ENCODE results near the gene PLCB1.
"Not testable (repeated sequence)": the region's sequence is repeated elsewhere in the genome, so short reads cannot be mapped to it uniquely, and the experiment has no call there.

PLCB1 gene

GRCh38 chr20:8421981-8422380 is 289.9 kb downstream of the PLCB1 start:
- DNase-seq, result no peak

GRCh38 chr20:8423482-8423881 is 291.4 kb downstream of the PLCB1 start:
- no peak for DNase-seq

GRCh38 chr20:8424010-8424409 is 291.9 kb downstream of the PLCB1 start:
- DNase-seq, result no peak

- DNase-seq, result no peak
Measured at GRCh38 chr20:8425016-8425415, 292.9 kb downstream of the PLCB1 start.

- no peak for DNase-seq
Measured at GRCh38 chr20:8425802-8426201, 293.7 kb downstream of the PLCB1 start.

- no peak for DNase-seq
Measured at GRCh38 chr20:8427419-8428040, 295.5 kb downstream of the PLCB1 start.

- no peak for DNase-seq
Measured at GRCh38 chr20:8428988-8429387, 296.9 kb downstream of the PLCB1 start.

GRCh38 chr20:8431538-8432434 is 299.7 kb downstream of the PLCB1 start:
- DNase-seq, result no peak

- no peak for DNase-seq
Measured at GRCh38 chr20:8432435-8433148, 300.5 kb downstream of the PLCB1 start.

GRCh38 chr20:8433291-8433690 is 301.2 kb downstream of the PLCB1 start:
- no peak for DNase-seq

GRCh38 chr20:8434326-8434876 is 302.3 kb downstream of the PLCB1 start:
- DNase-seq, result no peak

GRCh38 chr20:8435285-8436035 is 303.4 kb downstream of the PLCB1 start:
- no peak for DNase-seq

- not testable (repeated sequence) for DNase-seq
Measured at GRCh38 chr20:8436938-8437337, 304.9 kb downstream of the PLCB1 start.

- no peak for DNase-seq
Measured at GRCh38 chr20:8438748-8439147, 306.7 kb downstream of the PLCB1 start.

- DNase-seq, result no peak
Measured at GRCh38 chr20:8443464-8444072, 311.5 kb downstream of the PLCB1 start.

- no peak for DNase-seq
Measured at GRCh38 chr20:8447262-8448120, 315.4 kb downstream of the PLCB1 start.

GRCh38 chr20:8449123-8449522 is 317.1 kb downstream of the PLCB1 start:
- no peak for DNase-seq

GRCh38 chr20:8454137-8454712 is 322.2 kb downstream of the PLCB1 start:
- no peak for DNase-seq

- DNase-seq, result no peak
Measured at GRCh38 chr20:8456765-8457164, 324.7 kb downstream of the PLCB1 start.

GRCh38 chr20:8457978-8458377 is 325.9 kb downstream of the PLCB1 start:
- no peak for DNase-seq

- DNase-seq, result no peak
Measured at GRCh38 chr20:8461186-8461585, 329.1 kb downstream of the PLCB1 start.

All from NCI-H1436 treated with DMSO at 0.1 percent for 48 hours (cell line).